Skin epidermis (tissue), 12 donors: ENCODE measurements around the gene ATOH1.

Source experiments
- H3K27ac ChIP-seq, 21 experiments: fragments of 200-600 bp; sonication (generic) in 11 of 21; one replicate each; pipeline ENCODE4 v1.5.0; 2020; ENCODE audit warnings: mild to moderate bottlenecking in 3 of 21, inconsistent platforms in 2 of 21, moderate library complexity in 2 of 21
- H3K4me3 ChIP-seq, 7 experiments: fragments of 200-600 bp; sonication (generic) in 2 of 7; one replicate each; pipeline ENCODE4 v1.5.0; 2020; ENCODE audit warnings: inconsistent platforms in 2 of 7, mild to moderate bottlenecking in 2 of 7, moderate library complexity in 1 of 7

ATOH1 gene

GRCh38 chr4:93828332-93828994, at the start of gene ATOH1:
Gene ATOH1, plus strand, starts transcription at chr4:93828753. Its CDS starts 174 bp downstream, at chr4:93828927.
- peak within 1 kb of the TSS in 4 of 7 experiments; percentile 4 to 34 (median 18) for H3K4me3 ChIP-seq
- no peak within 1 kb of the TSS for H3K27ac ChIP-seq

- H3K27ac ChIP-seq: no peak overlapping the region
- H3K4me3 ChIP-seq: no peak overlapping the region
Observed at GRCh38 chr4:93779228-93779627, 49.3 kb upstream of the ATOH1 start.

GRCh38 chr4:93780080-93780479, 48.5 kb upstream of the ATOH1 start:
- no peak overlapping the region for H3K4me3 ChIP-seq
- H3K27ac ChIP-seq: no peak overlapping the region

- H3K4me3 ChIP-seq: no peak overlapping the region
- no peak overlapping the region for H3K27ac ChIP-seq
Observed at GRCh38 chr4:93781198-93781597, 47.4 kb upstream of the ATOH1 start.

GRCh38 chr4:93786149-93786548, 42.4 kb upstream of the ATOH1 start:
- Histone ChIP-seq H3K27ac (no peak overlapping the region), H3K4me3 (no peak overlapping the region)

GRCh38 chr4:93788712-93789111, 39.8 kb upstream of the ATOH1 start:
- Histone ChIP-seq H3K4me3 (no peak overlapping the region), H3K27ac (no peak overlapping the region)

- Histone ChIP-seq H3K27ac (no peak overlapping the region), H3K4me3 (no peak overlapping the region)
Observed at GRCh38 chr4:93791570-93792195, 36.9 kb upstream of the ATOH1 start.

GRCh38 chr4:93802045-93802444, 26.5 kb upstream of the ATOH1 start:
- H3K4me3 ChIP-seq: no peak overlapping the region
- H3K27ac ChIP-seq: no peak overlapping the region

GRCh38 chr4:93809773-93810172, 18.8 kb upstream of the ATOH1 start:
- H3K27ac ChIP-seq: no peak overlapping the region
- no peak overlapping the region for H3K4me3 ChIP-seq

- H3K4me3 ChIP-seq: no peak overlapping the region
- H3K27ac ChIP-seq: no peak overlapping the region
Observed at GRCh38 chr4:93810340-93810992, 18.1 kb upstream of the ATOH1 start.

- H3K27ac ChIP-seq: no peak overlapping the region
- H3K4me3 ChIP-seq: no peak overlapping the region
Observed at GRCh38 chr4:93813092-93813491, 15.5 kb upstream of the ATOH1 start.

GRCh38 chr4:93814141-93814540, 14.4 kb upstream of the ATOH1 start:
- H3K27ac ChIP-seq: no peak overlapping the region
- H3K4me3 ChIP-seq: no peak overlapping the region

GRCh38 chr4:93814722-93815121, 13.8 kb upstream of the ATOH1 start:
- Histone ChIP-seq H3K4me3 (no peak overlapping the region), H3K27ac (no peak overlapping the region)

- Histone ChIP-seq H3K27ac (no peak overlapping the region), H3K4me3 (no peak overlapping the region)
Observed at GRCh38 chr4:93825551-93826216, 2.9 kb upstream of the ATOH1 start.

- H3K4me3 ChIP-seq: no peak overlapping the region
- no peak overlapping the region for H3K27ac ChIP-seq
Observed at GRCh38 chr4:93827272-93827947, 1.1 kb upstream of the ATOH1 start.

- Histone ChIP-seq H3K27ac (no peak overlapping the region), H3K4me3 (peak overlapping the region in 3 of 7 experiments; percentile 4 to 34 (median 21))
Observed at GRCh38 chr4:93828995-93829819, 654 bp downstream of the ATOH1 start.

- no peak overlapping the region for H3K4me3 ChIP-seq
- no peak overlapping the region for H3K27ac ChIP-seq
Observed at GRCh38 chr4:93829820-93830687, 1.5 kb downstream of the ATOH1 start.
